Gastroesophageal sphincter (tissue), 4 donors: ENCODE data around the gene TMPRSS3. TPM values are rescaled to one million over a fixed set of nuclear protein-coding genes. Genes with fewer than 3 reads are reported as not detected.

ENCODE experiments used
- ATAC-seq: fragments of 150-250 bp; one replicate; pipeline ENCODE4 v1.9.1; 2016; ENCODE audit warnings: mild to moderate bottlenecking, moderate library complexity
- H3K27ac ChIP-seq, 4 donors: fragments of 200-600 bp; sonication (generic) in 3 of 4; 1 replicate in 3 of 4; 2 replicates in 1 of 4; pipeline ENCODE4 v1.5.1; 2016 to 2019
- H3K27me3 ChIP-seq: fragments of 200-600 bp; sonication (generic); one replicate; pipeline ENCODE4 v1.5.1; 2019
- H3K36me3 ChIP-seq, 2 donors: fragments of 200-600 bp; sonication (generic); one replicate each; pipeline ENCODE4 v1.5.1; 2019; ENCODE audit warnings: control low read depth in 1 of 2
- H3K4me1 ChIP-seq, 3 donors: fragments of 200-600 bp; sonication (generic); 1 replicate in 2 of 3; 2 replicates in 1 of 3; pipeline ENCODE4 v1.5.1; 2016 to 2019; ENCODE audit warnings: control low read depth in 2 of 3
- H3K4me3 ChIP-seq, 2 donors: fragments of 200-600 bp; sonication (generic); one replicate each; pipeline ENCODE4 v1.5.1; 2019; ENCODE audit warnings: mild to moderate bottlenecking in 1 of 2, moderate library complexity in 1 of 2
- H3K9me3 ChIP-seq, 3 donors: fragments of 200-600 bp; sonication (generic); one replicate each; pipeline ENCODE4 v1.5.1; 2017 to 2019; ENCODE audit warnings: control low read depth in 2 of 3
- CTCF ChIP-seq, 4 experiments: fragments of 200-600 bp in 2 of 4; fragments of 450-650 bp in 2 of 4; sonication (generic) in 1 of 4; IDR thresholded peaks; one replicate each; pipeline ENCODE4 v1.5.1; 2017 to 2019; ENCODE audit warnings: antibody characterized with exemption in 4 of 4, mild to moderate bottlenecking in 2 of 4, moderate library complexity in 2 of 4
- EP300 ChIP-seq: sonication (generic); formaldehyde crosslinking; IDR thresholded peaks from one replicate; pipeline ENCODE4 v1.6.1; 2017; ENCODE audit warnings: antibody characterized with exemption, mild to moderate bottlenecking
- POLR2A ChIP-seq, 2 donors: fragments of 450-650 bp; IDR thresholded peaks; one replicate each; pipeline ENCODE4 v1.6.1; 2017; ENCODE audit warnings: antibody characterized with exemption in 2 of 2, mild to moderate bottlenecking in 2 of 2, moderate library complexity in 1 of 2
- POLR2AphosphoS5 ChIP-seq: sonication (generic); formaldehyde crosslinking; IDR thresholded peaks from one replicate; pipeline ENCODE4 v1.6.1; 2017; ENCODE audit warnings: antibody characterized with exemption
- WGBS, 2 donors: methylation state at CpG; one replicate each; pipeline ENCODE4 v1.1.5; 2018; ENCODE audit warnings: low coverage in 1 of 2; 5-methylcytosine and 5-hydroxymethylcytosine counted together
- total RNA-seq, 4 donors: library from RNA; depleted of rRNA; stranded (reverse); fragments of >200 nt; gene quantifications; one replicate each; pipeline ENCODE4 v1.1.0, GENCODE V29; 2016

The TMPRSS3 gene
- total RNA-seq, 4 donors from 2014 or later: 0.52 TPM; not detected in 3

GRCh38 chr21:42343101-42343500, 52.8 kb downstream of the TMPRSS3 start:
- ATAC-seq: no peak
- H3K27me3 ChIP-seq: peaks cover 17% of the 10 kb centered on the region
- no peak for TF ChIP-seq EP300
- no peak for TF ChIP-seq CTCF (IDR thresholded peaks at IDR 0.05)
- no peak for TF ChIP-seq POLR2A (IDR thresholded peaks at IDR 0.05)
- TF ChIP-seq POLR2AphosphoS5: no peak
- no peaks in the 10 kb centered on the region for H3K36me3 ChIP-seq
- no peak overlapping the region for H3K27ac ChIP-seq
- H3K9me3 ChIP-seq: no peaks in the 10 kb centered on the region
- 77% methylated on average over 6 of the region's 10 CpGs; no CpG with 5 or more reads in 1 of the 2 donors for WGBS, 2 donors
- H3K4me3 ChIP-seq: no peak overlapping the region
- peaks cover 0 to 5% (median 0%) of the 10 kb centered on the region in 3 donors for H3K4me1 ChIP-seq

GRCh38 chr21:42341776-42342542, 53.9 kb downstream of the TMPRSS3 start:
- Histone ChIP-seq H3K27me3 (peaks cover 5% of the 10 kb centered on the region), H3K4me3 (no peak overlapping the region), H3K9me3 (no peaks in the 10 kb centered on the region), H3K36me3 (no peaks in the 10 kb centered on the region), H3K27ac (no peak overlapping the region), H3K4me1 (peaks cover 0 to 13% (median 0%) of the 10 kb centered on the region in 3 donors)
- no peak for ATAC-seq
- TF ChIP-seq CTCF (IDR thresholded peaks at IDR 0.05) (no peak), EP300 (no peak), POLR2AphosphoS5 (no peak), POLR2A (IDR thresholded peaks at IDR 0.05) (no peak)
- WGBS, 2 donors: 86 to 100% methylated on average over 6 to 15 of the region's 15 CpGs

GRCh38 chr21:42340187-42341050, 55.4 kb downstream of the TMPRSS3 start:
- Histone ChIP-seq H3K4me1 (peaks cover 0 to 13% (median 0%) of the 10 kb centered on the region in 3 donors), H3K9me3 (no peaks in the 10 kb centered on the region), H3K27me3 (peaks cover 6% of the 10 kb centered on the region), H3K4me3 (no peak overlapping the region), H3K27ac (no peak overlapping the region), H3K36me3 (no peaks in the 10 kb centered on the region)
- TF ChIP-seq CTCF (IDR thresholded peaks at IDR 0.05) (no peak), POLR2A (IDR thresholded peaks at IDR 0.05) (no peak), EP300 (no peak), POLR2AphosphoS5 (no peak)
- 43 to 83% methylated on average over 4 to 22 of the region's 24 CpGs for WGBS, 2 donors
- no peak for ATAC-seq

- WGBS, 2 donors: 91 to 96% methylated on average over 8 to 10 of the region's 17 CpGs
- no peak for TF ChIP-seq POLR2A (IDR thresholded peaks at IDR 0.05)
- TF ChIP-seq EP300: no peak
- TF ChIP-seq POLR2AphosphoS5: no peak
- TF ChIP-seq CTCF (IDR thresholded peaks at IDR 0.05): no peak
- no peak for ATAC-seq
- Histone ChIP-seq H3K27me3 (peaks cover 20% of the 10 kb centered on the region), H3K4me3 (no peak overlapping the region), H3K9me3 (no peaks in the 10 kb centered on the region), H3K36me3 (no peaks in the 10 kb centered on the region), H3K4me1 (peaks cover 0 to 13% (median 0%) of the 10 kb centered on the region in 3 donors), H3K27ac (no peak overlapping the region)
These were observed 56.8 kb downstream of the TMPRSS3 start for GRCh38 chr21:42338729-42339715.
